Caco-2 (cell line): Measurements from ENCODE around the gene MANF. TPM values are rescaled to one million over a fixed set of nuclear protein-coding genes. Genes with fewer than 3 reads are reported as not detected.
A peak's percentile ranks its signal among the peaks of the same experiment; 100 is the strongest.

Experiments used
- BruUV-seq: library from RNA; stranded (reverse); fragments of 400-500 nt; replicated peaks from 2 replicates; lab custom pipeline; 2021; lab: Mats Ljungman, UMichigan
- CTCF ChIA-PET: fragments of 300-600 bp; sonication (Branson Sonifier 250); formaldehyde crosslinking; loops from one replicate; lab custom pipeline; 2022; ENCODE audit warnings: antibody characterized with exemption; lab: Charles Lee
- POLR2A ChIA-PET: fragments of 300-600 bp; sonication (Branson Sonifier 250); formaldehyde crosslinking; loops from one replicate; lab custom pipeline; 2022; ENCODE audit warnings: antibody characterized with exemption; lab: Charles Lee
- DNase-seq, 2 experiments: peaks; one replicate each; pipeline versions ENCODE4 v3.0.0 to v3.0.0-alpha.2; 2020 to 2022
- H3K27me3 ChIP-seq: replicated peaks from 2 replicates; pipeline ENCODE4 v1.6.0; 2011; ENCODE audit warnings: low read length; ENCODE audit not compliant: control insufficient read depth, insufficient read depth
- H3K36me3 ChIP-seq: 2 replicates; pipeline ENCODE4 v1.5.1; 2011; ENCODE audit warnings: low read length; ENCODE audit not compliant: control insufficient read depth, insufficient read depth
- H3K4me1 ChIP-seq: fragments of 250-450 bp; sonication (Bioruptor Pico); 2 replicates; pipeline ENCODE4 v1.5.1; 2020; ENCODE audit warnings: mild to moderate bottlenecking
- H3K4me3 ChIP-seq: 2 replicates; pipeline ENCODE4 v1.5.1; 2011; ENCODE audit warnings: low read depth, mild to moderate bottlenecking, control low read depth, low read length
- H3K9me3 ChIP-seq: fragments of 250-450 bp; sonication (Bioruptor Pico); 2 replicates; pipeline ENCODE4 v1.5.1; 2020; ENCODE audit warnings: mild to moderate bottlenecking, moderate library complexity
- H3K27ac Mint-ChIP-seq: one replicate; pipeline ENCODE4 v1.8.0; 2022; ENCODE audit warnings: mixed read lengths; ENCODE audit not compliant: unreplicated experiment
- H3K27me3 Mint-ChIP-seq: one replicate; pipeline ENCODE4 v1.8.0; 2022; ENCODE audit warnings: mixed read lengths; ENCODE audit not compliant: insufficient read depth, unreplicated experiment
- H3K36me3 Mint-ChIP-seq: one replicate; pipeline ENCODE4 v1.8.0; 2022; ENCODE audit warnings: mild to moderate bottlenecking, mixed read lengths; ENCODE audit not compliant: insufficient read depth, unreplicated experiment
- H3K4me1 Mint-ChIP-seq: one replicate; pipeline ENCODE4 v1.8.0; 2022; ENCODE audit warnings: low read depth, mixed read lengths; ENCODE audit not compliant: unreplicated experiment
- H3K4me3 Mint-ChIP-seq: one replicate; pipeline ENCODE4 v1.8.0; 2022; ENCODE audit warnings: mild to moderate bottlenecking, moderate library complexity, mixed read lengths; ENCODE audit not compliant: unreplicated experiment
- H3K9me3 Mint-ChIP-seq: one replicate; pipeline ENCODE4 v1.8.0; 2022; ENCODE audit warnings: mixed read lengths; ENCODE audit not compliant: unreplicated experiment
- intact Hi-C: fragments of 100-400 bp; cut with micrococcal nuclease; formaldehyde crosslinking; loops from one replicate; pipeline ENCODE4 v1.10.0; 2022; ENCODE audit not compliant: unreplicated experiment
- total RNA-seq: library from RNA; stranded (reverse); gene quantifications from 2 replicates; pipeline ENCODE4 v1.2.3, GENCODE V29; 2022
- TF ChIP-seq, protein P1 (sequence below), 2 experiments: fragments of 200-600 bp in 1 of 2; IDR thresholded peaks; 1 replicate in 1 of 2; 2 replicates in 1 of 2; pipeline versions ENCODE4 v1.5.1 to v1.8.0; 2011 to 2022; ENCODE audit warnings: antibody characterized with exemption in 1 of 2, control low read depth in 1 of 2, inconsistent platforms in 1 of 2, low read depth in 1 of 2, low read length in 1 of 2, mild to moderate bottlenecking in 1 of 2, moderate library complexity in 1 of 2; ENCODE audit not compliant: insufficient read depth in 1 of 2, severe bottlenecking in 1 of 2, unreplicated experiment in 1 of 2

Gene MANF
- total RNA-seq, 1 experiment from 2014 or later: 94.5 TPM

DNA sequence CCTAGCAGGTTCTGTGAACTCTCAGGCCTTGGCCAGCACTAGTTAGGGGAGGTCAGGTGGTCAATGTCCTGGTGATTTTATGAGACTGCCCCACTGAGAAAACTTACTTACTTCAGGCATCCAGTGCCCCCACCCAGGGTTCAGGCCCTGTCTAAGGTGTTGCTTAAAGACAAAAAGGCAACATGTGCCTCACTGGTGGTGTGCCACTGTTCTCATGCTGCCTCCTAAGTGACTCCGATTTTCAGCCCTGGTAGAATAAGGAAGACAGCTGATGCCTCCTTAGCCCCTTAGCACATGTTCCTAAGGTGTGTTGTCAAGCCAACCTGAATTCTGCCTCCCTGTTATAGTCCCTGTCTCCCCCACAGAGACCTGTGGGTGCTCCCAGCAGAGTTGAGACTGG lies 11.3 kb downstream of the MANF start:
- H3K4me1 ChIP-seq: peaks cover 9% of the 10 kb centered on the region; the same call in 1 of the 2 replicates
- H3K4me1 Mint-ChIP-seq: peaks cover 19% of the 10 kb centered on the region
- H3K9me3 ChIP-seq: no peaks in the 10 kb centered on the region
- CTCF ChIA-PET: no interaction called here
- POLR2A ChIA-PET: interaction anchor here (1.1 kb wide), 1 partner anchor 11 kb away, joined by 3 read pairs; the partner anchor contains the start of gene MANF
- H3K36me3 ChIP-seq: peaks cover 7% of the 10 kb centered on the region
- no peaks in the 10 kb centered on the region for H3K9me3 Mint-ChIP-seq
- no TSS peak for BruUV-seq
- no peak overlapping the region for H3K4me3 ChIP-seq
- H3K36me3 Mint-ChIP-seq: peaks cover 89% of the 10 kb centered on the region
- no peak overlapping the region for H3K4me3 Mint-ChIP-seq
- DNase-seq: no peak
- peak overlapping the region; percentile 70 for H3K27ac Mint-ChIP-seq
- TF ChIP-seq, protein P1, sequence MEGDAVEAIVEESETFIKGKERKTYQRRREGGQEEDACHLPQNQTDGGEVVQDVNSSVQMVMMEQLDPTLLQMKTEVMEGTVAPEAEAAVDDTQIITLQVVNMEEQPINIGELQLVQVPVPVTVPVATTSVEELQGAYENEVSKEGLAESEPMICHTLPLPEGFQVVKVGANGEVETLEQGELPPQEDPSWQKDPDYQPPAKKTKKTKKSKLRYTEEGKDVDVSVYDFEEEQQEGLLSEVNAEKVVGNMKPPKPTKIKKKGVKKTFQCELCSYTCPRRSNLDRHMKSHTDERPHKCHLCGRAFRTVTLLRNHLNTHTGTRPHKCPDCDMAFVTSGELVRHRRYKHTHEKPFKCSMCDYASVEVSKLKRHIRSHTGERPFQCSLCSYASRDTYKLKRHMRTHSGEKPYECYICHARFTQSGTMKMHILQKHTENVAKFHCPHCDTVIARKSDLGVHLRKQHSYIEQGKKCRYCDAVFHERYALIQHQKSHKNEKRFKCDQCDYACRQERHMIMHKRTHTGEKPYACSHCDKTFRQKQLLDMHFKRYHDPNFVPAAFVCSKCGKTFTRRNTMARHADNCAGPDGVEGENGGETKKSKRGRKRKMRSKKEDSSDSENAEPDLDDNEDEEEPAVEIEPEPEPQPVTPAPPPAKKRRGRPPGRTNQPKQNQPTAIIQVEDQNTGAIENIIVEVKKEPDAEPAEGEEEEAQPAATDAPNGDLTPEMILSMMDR (IDR thresholded peaks at IDR 0.05; ENCODE audit: insufficient read depth in 1 of 2, low read depth in 1 of 2, low read length in 1 of 2, severe bottlenecking in 1 of 2, unreplicated experiment in 1 of 2): no peak
- intact Hi-C loops: no loop called here
- H3K27me3 ChIP-seq: no peaks in the 10 kb centered on the region
- H3K27me3 Mint-ChIP-seq: no peaks in the 10 kb centered on the region

DNA sequence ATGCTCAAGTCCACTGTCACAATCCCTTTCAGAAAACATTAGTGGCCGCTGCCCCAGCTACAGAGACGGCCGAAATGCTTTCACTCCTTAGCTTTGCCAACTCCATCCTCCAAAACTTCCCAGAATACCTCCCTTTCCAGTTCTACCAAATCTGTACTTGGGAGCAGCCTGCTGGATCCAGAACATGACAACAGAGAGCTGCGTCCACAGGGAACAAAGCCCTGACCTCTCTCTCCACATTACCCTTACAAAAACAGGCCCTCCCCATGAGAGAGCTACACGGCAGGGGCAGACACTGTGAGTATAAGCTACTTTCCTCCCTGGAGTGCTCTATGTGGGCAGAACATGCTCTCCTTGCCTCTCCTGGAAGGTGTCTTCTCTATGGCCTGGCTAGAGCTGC lies 12.3 kb downstream of the MANF start:
- peaks cover 5% of the 10 kb centered on the region; the same call in 1 of the 2 replicates for H3K4me1 ChIP-seq
- no TSS peak for BruUV-seq
- Mint-ChIP-seq H3K27ac (peak overlapping the region; percentile 70), H3K9me3 (no peaks in the 10 kb centered on the region), H3K27me3 (no peaks in the 10 kb centered on the region), H3K4me3 (no peak overlapping the region), H3K36me3 (peaks cover 87% of the 10 kb centered on the region), H3K4me1 (peaks cover 19% of the 10 kb centered on the region)
- ChIA-PET POLR2A (no interaction called here), CTCF (no interaction called here)
- no peaks in the 10 kb centered on the region for H3K9me3 ChIP-seq
- no peak overlapping the region for H3K4me3 ChIP-seq
- intact Hi-C loops: no loop called here
- TF ChIP-seq, protein P1 (IDR thresholded peaks at IDR 0.05; ENCODE audit: insufficient read depth in 1 of 2, low read depth in 1 of 2, low read length in 1 of 2, severe bottlenecking in 1 of 2, unreplicated experiment in 1 of 2): no peak
- no peaks in the 10 kb centered on the region for H3K27me3 ChIP-seq
- DNase-seq: no peak
- H3K36me3 ChIP-seq: peaks cover 5% of the 10 kb centered on the region

DNA sequence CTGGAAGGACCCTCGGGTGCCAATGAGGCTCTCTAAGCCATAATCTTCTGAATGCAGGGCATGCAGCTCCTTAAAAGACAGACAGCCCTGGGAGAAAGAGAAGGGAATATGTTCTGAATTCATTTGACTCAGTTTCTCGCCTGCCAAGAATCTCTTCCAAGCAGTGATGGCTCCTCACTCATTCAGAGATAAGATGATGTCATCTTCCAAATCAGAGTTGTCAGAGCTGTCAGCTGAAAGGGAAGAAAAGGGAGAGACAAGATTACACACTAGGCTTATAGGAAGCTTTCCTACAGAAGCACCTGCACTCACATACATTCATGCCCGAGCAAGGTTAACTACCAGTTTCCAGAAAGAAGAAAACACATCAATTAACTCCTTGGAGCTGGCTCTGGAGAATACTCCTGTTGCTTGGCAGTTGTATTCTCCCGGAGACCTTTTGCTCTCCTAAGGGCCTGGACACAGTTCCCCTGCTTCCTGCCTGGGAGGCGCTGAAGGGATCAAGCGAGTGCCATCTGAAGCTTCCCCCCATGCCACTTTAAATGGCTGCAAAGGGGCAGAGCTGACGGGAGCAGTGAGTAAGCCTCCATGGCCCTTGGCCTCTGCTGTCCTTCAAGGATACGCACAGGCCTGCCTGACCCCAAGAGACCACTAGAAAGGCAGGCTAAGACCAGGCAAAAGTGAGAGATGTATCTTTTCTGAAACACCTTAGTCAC lies 13.7 kb downstream of the MANF start:
- no peaks in the 10 kb centered on the region for H3K9me3 Mint-ChIP-seq
- CTCF ChIA-PET: no interaction called here
- no peak overlapping the region for H3K4me3 Mint-ChIP-seq
- Histone ChIP-seq H3K27me3 (no peaks in the 10 kb centered on the region), H3K9me3 (no peaks in the 10 kb centered on the region), H3K4me3 (no peak overlapping the region), H3K4me1 (no peaks in the 10 kb centered on the region), H3K36me3 (peaks cover 4% of the 10 kb centered on the region)
- no peak for DNase-seq
- H3K4me1 Mint-ChIP-seq: peaks cover 19% of the 10 kb centered on the region
- no peaks in the 10 kb centered on the region for H3K27me3 Mint-ChIP-seq
- no TSS peak for BruUV-seq
- intact Hi-C loops: no loop called here
- POLR2A ChIA-PET: no interaction called here
- TF ChIP-seq, protein P1 (IDR thresholded peaks at IDR 0.05; ENCODE audit: insufficient read depth in 1 of 2, low read depth in 1 of 2, low read length in 1 of 2, severe bottlenecking in 1 of 2, unreplicated experiment in 1 of 2): no peak
- no peak overlapping the region for H3K27ac Mint-ChIP-seq
- H3K36me3 Mint-ChIP-seq: peaks cover 83% of the 10 kb centered on the region
